ENCODE data around the gene ERCC3. TPM values are rescaled to one million over a fixed set of nuclear protein-coding genes. Genes with fewer than 3 reads are reported as not detected.

Gene ERCC3
- total RNA-seq, 1 experiment from 2014 or later: 60.8 TPM

- Histone ChIP-seq H3K4me2 (ENCODE audit: insufficient read depth, insufficient read length, low read length) (no peak overlapping the region), H2BK120ac (ENCODE audit: low read depth, low read length, poor library complexity, severe bottlenecking) (no peak overlapping the region), H4K5ac (ENCODE audit: insufficient read length, low read depth, low read length) (no peak overlapping the region), H2BK12ac (ENCODE audit: insufficient read length, low read depth, low read length) (no peak overlapping the region), H3K23ac (ENCODE audit: insufficient read length, low read depth, low read length) (no peak overlapping the region), H2BK20ac (ENCODE audit: low read depth, low read length, poor library complexity, severe bottlenecking) (no peak overlapping the region), H3K4me1 (ENCODE audit: insufficient read depth, low read length) (no peaks in the 10 kb centered on the region), H4K8ac (replicated peaks; ENCODE audit: insufficient read length, low read depth, low read length) (no peak overlapping the region), H3K4ac (ENCODE audit: low read depth, low read length) (no peak overlapping the region), H3K23me2 (ENCODE audit: insufficient read length, low read depth, low read length, poor library complexity, severe bottlenecking) (no peaks in the 10 kb centered on the region), H3K14ac (ENCODE audit: insufficient read depth, low read length) (no peak overlapping the region; the same call in 1 of the 2 replicates), H3K18ac (ENCODE audit: insufficient read length, low read depth, low read length) (no peak overlapping the region), H4K20me1 (ENCODE audit: control insufficient read depth, insufficient read depth, insufficient read length) (no peaks in the 10 kb centered on the region), H3K56ac (ENCODE audit: insufficient read length, low read depth, low read length) (peak overlapping the region; percentile 17), H3K9ac (ENCODE audit: extremely low read depth, insufficient read length, low read length) (no peak overlapping the region), H3K79me2 (ENCODE audit: insufficient read depth, low read length) (no peaks in the 10 kb centered on the region), H3K9me3 (ENCODE audit: control insufficient read depth, low read depth, low read length) (no peaks in the 10 kb centered on the region), H2BK5ac (ENCODE audit: insufficient read length, low read length) (no peak overlapping the region), H3K27me3 (ENCODE audit: insufficient read depth, low read length) (no peaks in the 10 kb centered on the region), H2AK5ac (ENCODE audit: insufficient read length, low read length) (no peak overlapping the region), H3K27ac (ENCODE audit: insufficient read length, low read depth, low read length) (no peak overlapping the region), H2AFZ (ENCODE audit: low read length) (no peak overlapping the region), H4K91ac (ENCODE audit: insufficient read length, low read depth, low read length) (no peak overlapping the region), H2BK15ac (ENCODE audit: low read depth, low read length) (no peak overlapping the region), H3T11ph (ENCODE audit: low read length) (no peak overlapping the region), H3K79me1 (ENCODE audit: insufficient read depth, low read depth, low read length, poor library complexity, severe bottlenecking) (peaks cover 3% of the 10 kb centered on the region)
- peaks cover 64 to 92% (median 91%) of the 10 kb centered on the region in 3 experiments for H3K36me3 Mint-ChIP-seq (ENCODE audit: insufficient read depth in 1 of 3, low read depth in 3 of 3)
- H3K4me3 Mint-ChIP-seq: no peak overlapping the region
- H3K27ac Mint-ChIP-seq: no peak overlapping the region; a peak in 1 of 7 replicates
- H3K27me3 Mint-ChIP-seq (ENCODE audit: low read depth): no peaks in the 10 kb centered on the region
- peak; percentile 39; the same call in 2 of the 3 replicates for TF ChIP-seq CTCF (conservative IDR thresholded peaks at IDR 0.05)
- DNase-seq: no peak
- peaks cover 2 to 17% of the 10 kb centered on the region in 2 experiments; a peak in 3 of 5 replicates for H3K9me3 Mint-ChIP-seq
- no CpG with 5 or more reads among the region's 5 CpGs for WGBS (ENCODE audit: extremely low coverage, insufficient read length, low lambda C conversion rate)
- no peaks in the 10 kb centered on the region for H3K4me1 Mint-ChIP-seq
Measured at GRCh38 chr2:127270663-127271062, 23.3 kb downstream of the ERCC3 start.
